Right atrium auricular region (tissue), 2 donors: Measurements from ENCODE around the gene ANKRD52. TPM values are rescaled to one million over a fixed set of nuclear protein-coding genes. Genes with fewer than 3 reads are reported as not detected.
"Not testable (repeated sequence)": the region's sequence is repeated elsewhere in the genome, so short reads cannot be mapped to it uniquely, and the experiment has no call there.

ENCODE experiments used
- DNase-seq: peaks from one replicate; pipeline ENCODE4 v3.0.0-alpha.2; 2019; ENCODE audit warnings: low spot score
- H3K27ac ChIP-seq, 2 donors: fragments of 200-600 bp; sonication (generic); 1 replicate in 1 of 2; 2 replicates in 1 of 2; pipeline ENCODE4 v1.5.1; 2016 to 2019
- H3K27me3 ChIP-seq, 2 donors: fragments of 200-600 bp; sonication (generic); one replicate each; pipeline versions ENCODE4 v1.5.1 to v1.6.0; 2017 to 2019
- H3K36me3 ChIP-seq: fragments of 200-600 bp; sonication (generic); one replicate; pipeline ENCODE4 v1.5.1; 2016
- H3K4me1 ChIP-seq, 2 donors: fragments of 200-600 bp; sonication (generic); one replicate each; pipeline versions ENCODE4 v1.5.1 to v1.6.0; 2017 to 2019
- H3K4me3 ChIP-seq, 2 donors: fragments of 200-600 bp; sonication (generic); 1 replicate in 1 of 2; 2 replicates in 1 of 2; pipeline ENCODE4 v1.5.1; 2017 to 2019; ENCODE audit warnings: mild to moderate bottlenecking in 1 of 2, moderate library complexity in 1 of 2
- H3K9me3 ChIP-seq, 2 donors: fragments of 200-600 bp; sonication (generic); one replicate each; pipeline ENCODE4 v1.5.1; 2019
- CTCF ChIP-seq, 2 donors: fragments of 200-600 bp; sonication (generic); IDR thresholded peaks; one replicate each; pipeline ENCODE4 v1.5.1; 2019; ENCODE audit warnings: antibody characterized with exemption in 2 of 2
- total RNA-seq, 2 donors: library from RNA; depleted of rRNA; stranded (reverse); fragments of >200 nt; gene quantifications; one replicate each; pipeline ENCODE4 v1.1.0, GENCODE V29; 2016

Gene ANKRD52
- total RNA-seq, 2 donors from 2014 or later: 12.4 to 22.1 TPM

- Histone ChIP-seq H3K36me3 (peaks cover 19% of the 10 kb centered on the region), H3K27me3 (no peaks in the 10 kb centered on the region), H3K4me3 (no peak overlapping the region), H3K4me1 (peaks cover 0 to 58% of the 10 kb centered on the region in 2 donors), H3K27ac (no peak overlapping the region), H3K9me3 (no peaks in the 10 kb centered on the region)
- DNase-seq: no peak
- no peak for TF ChIP-seq CTCF (IDR thresholded peaks at IDR 0.05)
Observed at GRCh38 chr12:56293795-56294194, 35.6 kb upstream of the ANKRD52 start.

- no peak overlapping the region for H3K4me3 ChIP-seq
- no peaks in the 10 kb centered on the region for H3K9me3 ChIP-seq
- TF ChIP-seq CTCF (IDR thresholded peaks at IDR 0.05): no peak
- DNase-seq: no peak
- H3K27ac ChIP-seq: no peak overlapping the region
- no peaks in the 10 kb centered on the region for H3K27me3 ChIP-seq
- peaks cover 31% of the 10 kb centered on the region for H3K36me3 ChIP-seq
- peaks cover 0 to 38% of the 10 kb centered on the region in 2 donors for H3K4me1 ChIP-seq
Observed at GRCh38 chr12:56288705-56289387, 30.7 kb upstream of the ANKRD52 start.

GRCh38 chr12:56286044-56286830, 28.1 kb upstream of the ANKRD52 start:
- no peak for TF ChIP-seq CTCF (IDR thresholded peaks at IDR 0.05)
- no peak overlapping the region for H3K4me3 ChIP-seq
- H3K9me3 ChIP-seq: no peaks in the 10 kb centered on the region
- H3K36me3 ChIP-seq: peaks cover 52% of the 10 kb centered on the region
- H3K27ac ChIP-seq: no peak overlapping the region
- no peak for DNase-seq
- H3K4me1 ChIP-seq: peaks cover 0 to 20% of the 10 kb centered on the region in 2 donors
- H3K27me3 ChIP-seq: no peaks in the 10 kb centered on the region

GRCh38 chr12:56284263-56284662, 26.1 kb upstream of the ANKRD52 start:
- H3K27me3 ChIP-seq, H3K4me3 ChIP-seq, DNase-seq, H3K27ac ChIP-seq, H3K9me3 ChIP-seq: not testable (repeated sequence)
- Histone ChIP-seq H3K36me3 (peaks cover 65% of the 10 kb centered on the region), H3K4me1 (peaks cover 0 to 18% of the 10 kb centered on the region in 2 donors)

GRCh38 chr12:56282579-56282978, 24.4 kb upstream of the ANKRD52 start:
- Histone ChIP-seq H3K27me3 (no peaks in the 10 kb centered on the region), H3K4me1 (peaks cover 0 to 14% of the 10 kb centered on the region in 2 donors), H3K36me3 (peaks cover 82% of the 10 kb centered on the region), H3K27ac (no peak overlapping the region), H3K9me3 (no peaks in the 10 kb centered on the region), H3K4me3 (no peak overlapping the region)
- DNase-seq: no peak
- TF ChIP-seq CTCF (IDR thresholded peaks at IDR 0.05): no peak

DNA sequence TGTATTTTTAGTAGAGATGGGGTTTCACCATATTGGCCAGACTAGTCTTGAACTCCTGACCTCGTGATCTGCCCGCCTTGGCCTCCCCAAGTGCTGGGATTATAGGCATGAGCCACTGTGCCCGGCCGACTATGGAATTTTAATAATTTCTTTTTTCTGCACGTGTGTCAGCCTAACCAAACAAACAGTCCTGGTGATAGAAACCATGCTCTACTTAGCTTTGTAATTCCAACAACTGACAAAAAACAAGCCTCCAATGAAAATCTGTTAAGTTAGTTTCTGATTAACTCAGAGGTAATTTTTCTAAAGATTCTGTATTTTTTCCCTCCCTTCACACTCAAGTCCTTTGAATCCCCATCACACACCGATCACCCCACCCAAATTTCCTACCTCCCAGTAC, 23.8 kb upstream of the ANKRD52 start:
- H3K27me3 ChIP-seq: no peaks in the 10 kb centered on the region
- peaks cover 85% of the 10 kb centered on the region for H3K36me3 ChIP-seq
- H3K4me3 ChIP-seq: no peak overlapping the region
- H3K27ac ChIP-seq: no peak overlapping the region
- no peaks in the 10 kb centered on the region for H3K9me3 ChIP-seq
- DNase-seq: no peak
- TF ChIP-seq CTCF (IDR thresholded peaks at IDR 0.05): no peak
- H3K4me1 ChIP-seq: peaks cover 0 to 12% of the 10 kb centered on the region in 2 donors
